Immature natural killer cell (primary cell): Measurements from ENCODE around the gene RNF2. TPM values are rescaled to one million over a fixed set of nuclear protein-coding genes. Genes with fewer than 3 reads are reported as not detected.

Experiments used
- DNase-seq, 3 donors: peaks; one replicate each; pipeline ENCODE4 v3.0.0; 2022; ENCODE audit warnings: mixed read lengths in 1 of 3
- H3K27ac Mint-ChIP-seq, 6 donors: one replicate each; pipeline ENCODE4 v1.8.0; 2020; ENCODE audit warnings: mixed read lengths in 6 of 6, mild to moderate bottlenecking in 5 of 6, inconsistent platforms in 4 of 6, moderate library complexity in 3 of 6
- H3K27me3 Mint-ChIP-seq, 3 donors: one replicate each; pipeline ENCODE4 v1.8.0; 2020 to 2021; ENCODE audit warnings: low read depth in 3 of 3, mild to moderate bottlenecking in 3 of 3, mixed read lengths in 3 of 3, moderate library complexity in 3 of 3, inconsistent platforms in 1 of 3
- H3K36me3 Mint-ChIP-seq, 3 donors: one replicate each; pipeline ENCODE4 v1.8.0; 2020; ENCODE audit warnings: mixed read lengths in 3 of 3, inconsistent platforms in 2 of 3, mild to moderate bottlenecking in 2 of 3
- H3K4me1 Mint-ChIP-seq, 2 donors: one replicate each; pipeline ENCODE4 v1.8.0; 2020; ENCODE audit warnings: inconsistent platforms in 2 of 2, mild to moderate bottlenecking in 2 of 2, mixed read lengths in 2 of 2, moderate library complexity in 1 of 2
- H3K4me3 Mint-ChIP-seq, 5 donors: one replicate each; pipeline ENCODE4 v1.8.0; 2020; ENCODE audit warnings: mild to moderate bottlenecking in 5 of 5, mixed read lengths in 5 of 5, inconsistent platforms in 3 of 5, moderate library complexity in 3 of 5
- H3K9me3 Mint-ChIP-seq, 6 donors: one replicate each; pipeline ENCODE4 v1.8.0; 2020; ENCODE audit warnings: mild to moderate bottlenecking in 6 of 6, mixed read lengths in 6 of 6, inconsistent platforms in 4 of 6, moderate library complexity in 3 of 6
- polyA plus RNA-seq, 3 donors: library from polyadenylated mRNA; unstranded; fragments of 300-500 nt; fragmentation: Illumina TruSeq; gene quantifications; one replicate each; pipeline ENCODE4 v1.2.3, GENCODE V29; 2021

The RNF2 gene
- polyA plus RNA-seq, 3 donors from 2014 or later = 19.1 to 27.6 (median 25.1) TPM

DNA sequence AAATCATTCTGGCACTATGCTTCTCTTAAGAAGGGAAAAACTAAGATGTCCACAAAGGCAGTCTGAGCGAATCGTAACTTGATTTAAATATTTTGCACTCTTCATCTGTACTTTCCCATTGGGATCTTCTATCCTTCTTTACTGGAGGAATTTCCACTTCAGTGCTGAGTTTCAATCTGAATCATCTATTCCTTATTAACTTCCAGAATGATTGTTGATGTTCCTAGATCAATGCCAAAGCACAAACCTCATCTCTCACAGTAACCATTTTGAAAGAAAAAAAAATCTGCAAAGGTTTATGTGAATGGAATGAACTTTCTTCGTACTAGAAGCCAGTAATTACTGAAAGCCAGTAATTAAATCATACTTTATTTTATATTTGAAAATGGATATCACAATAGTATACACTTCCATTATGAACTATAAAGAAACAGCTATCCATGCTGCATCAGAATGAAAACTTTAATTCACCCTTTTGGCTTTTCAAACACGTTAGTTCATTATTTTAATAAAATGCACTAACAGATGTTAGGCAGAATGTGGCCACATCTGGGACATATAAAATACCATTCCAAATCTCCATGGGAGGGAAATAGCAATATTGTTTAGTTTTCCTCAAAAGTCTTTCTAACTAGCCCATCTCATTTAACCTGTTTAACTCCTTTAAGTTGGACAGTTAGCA is 5.5 kb upstream of the RNF2 start:
- Mint-ChIP-seq H3K27me3 (peaks cover 0 to 1% (median under 1%) of the 10 kb centered on the region in 3 donors), H3K36me3 (no peaks in the 10 kb centered on the region), H3K27ac (no peak overlapping the region), H3K4me1 (peaks cover 4 to 9% of the 10 kb centered on the region in 2 donors), H3K9me3 (no peaks in the 10 kb centered on the region), H3K4me3 (no peak overlapping the region)
- DNase-seq = no peak

DNA sequence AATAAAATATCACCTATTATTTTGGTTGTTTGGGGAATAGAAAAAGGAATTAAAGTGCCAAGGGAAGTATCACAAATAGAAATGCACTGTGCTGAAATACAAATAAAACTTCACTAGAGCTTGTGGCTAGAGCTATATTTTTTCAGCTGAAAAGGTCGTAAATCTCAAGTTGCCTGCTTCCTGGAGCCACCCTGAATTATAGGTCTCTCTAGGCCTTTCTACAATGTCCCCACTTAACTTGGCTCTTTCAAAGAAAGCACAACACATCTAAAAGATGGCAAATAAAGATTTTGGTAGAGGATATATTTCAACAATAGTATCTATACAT is 5.0 kb upstream of the RNF2 start:
- no peak overlapping the region for H3K4me3 Mint-ChIP-seq
- H3K4me1 Mint-ChIP-seq = peaks cover 6 to 11% of the 10 kb centered on the region in 2 donors
- H3K36me3 Mint-ChIP-seq = no peaks in the 10 kb centered on the region
- no peak for DNase-seq
- H3K27me3 Mint-ChIP-seq = peaks cover 0 to 4% (median 2%) of the 10 kb centered on the region in 3 donors
- no peak overlapping the region for H3K27ac Mint-ChIP-seq
- H3K9me3 Mint-ChIP-seq = no peaks in the 10 kb centered on the region

DNA sequence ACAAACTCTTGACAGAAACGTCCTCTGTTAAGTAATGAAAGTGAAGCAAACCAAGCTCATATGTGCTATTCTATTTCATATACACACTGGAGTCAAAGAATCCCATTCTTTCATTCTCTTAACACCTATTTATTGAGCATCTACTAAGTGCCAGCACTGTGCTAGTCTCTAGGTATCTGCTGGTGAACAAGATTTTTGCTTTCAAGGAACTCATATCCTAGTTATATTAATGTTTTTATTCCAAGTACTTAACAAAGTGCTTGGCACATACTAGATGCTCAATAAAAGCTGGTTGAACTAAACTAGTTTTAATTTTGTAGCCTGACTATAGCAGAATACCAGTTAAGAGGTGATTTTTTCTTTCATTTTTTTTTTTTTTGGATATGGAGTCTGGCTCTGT is 3.6 kb upstream of the RNF2 start:
- H3K9me3 Mint-ChIP-seq = no peaks in the 10 kb centered on the region
- peaks cover 14 to 19% of the 10 kb centered on the region in 2 donors for H3K4me1 Mint-ChIP-seq
- H3K36me3 Mint-ChIP-seq = no peaks in the 10 kb centered on the region
- H3K4me3 Mint-ChIP-seq = no peak overlapping the region
- peaks cover 0 to 8% (median 5%) of the 10 kb centered on the region in 3 donors for H3K27me3 Mint-ChIP-seq
- no peak for DNase-seq
- peak overlapping the region in 1 of 6 donors; percentile 57 for H3K27ac Mint-ChIP-seq

DNA sequence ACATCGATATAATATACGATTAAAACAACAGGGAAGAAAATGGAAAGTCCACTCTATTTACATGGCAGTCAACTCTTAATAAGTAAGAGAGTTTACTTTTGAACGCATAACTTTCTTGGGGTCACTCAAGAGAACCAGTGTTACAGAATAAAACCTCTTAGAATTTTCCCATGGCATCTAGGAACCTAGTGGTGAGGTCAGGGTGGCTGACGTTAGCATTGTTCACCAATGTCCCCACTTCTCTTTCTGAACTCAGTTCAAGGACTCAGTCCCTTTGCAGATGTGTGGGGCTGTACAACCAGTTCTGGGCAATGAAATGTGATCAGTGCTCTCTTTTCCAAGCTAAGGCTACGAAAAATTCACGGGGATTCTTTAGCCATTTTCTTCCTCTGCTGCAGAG is 2.6 kb upstream of the RNF2 start:
- Mint-ChIP-seq H3K27ac (peak overlapping the region in 5 of 6 donors; percentile 19 to 95 (median 46)), H3K4me1 (peaks cover 21 to 29% of the 10 kb centered on the region in 2 donors), H3K4me3 (no peak overlapping the region), H3K27me3 (peaks cover 0 to 8% (median 5%) of the 10 kb centered on the region in 3 donors), H3K36me3 (no peaks in the 10 kb centered on the region), H3K9me3 (no peaks in the 10 kb centered on the region)
- DNase-seq = no peak

DNA sequence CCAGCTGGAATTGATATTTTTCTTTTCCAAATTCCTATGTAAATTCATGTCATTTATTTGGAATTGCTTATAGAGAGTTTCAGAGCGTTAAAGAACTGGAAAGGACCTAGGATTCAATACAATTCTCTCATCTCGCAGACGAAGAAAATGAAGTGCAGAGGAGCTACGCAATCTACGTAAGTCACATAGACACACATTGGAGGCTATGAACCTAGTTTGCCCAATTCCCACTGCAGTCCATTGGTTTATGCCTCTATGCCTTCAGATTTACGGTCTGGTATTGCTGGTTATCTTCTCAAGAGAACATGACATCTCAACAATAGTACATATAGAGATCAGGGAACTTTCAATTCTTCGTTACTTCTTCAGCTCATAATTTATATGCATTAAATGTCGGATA is 971 bp upstream of the RNF2 start:
- Mint-ChIP-seq H3K27ac (peak overlapping the region; percentile 73 to 95 (median 94)), H3K4me1 (peaks cover 31 to 45% of the 10 kb centered on the region in 2 donors), H3K36me3 (no peaks in the 10 kb centered on the region), H3K9me3 (no peaks in the 10 kb centered on the region), H3K4me3 (peak overlapping the region; percentile 87 to 97 (median 94)), H3K27me3 (peaks cover 0 to 11% (median 5%) of the 10 kb centered on the region in 3 donors)
- no peak for DNase-seq

DNA sequence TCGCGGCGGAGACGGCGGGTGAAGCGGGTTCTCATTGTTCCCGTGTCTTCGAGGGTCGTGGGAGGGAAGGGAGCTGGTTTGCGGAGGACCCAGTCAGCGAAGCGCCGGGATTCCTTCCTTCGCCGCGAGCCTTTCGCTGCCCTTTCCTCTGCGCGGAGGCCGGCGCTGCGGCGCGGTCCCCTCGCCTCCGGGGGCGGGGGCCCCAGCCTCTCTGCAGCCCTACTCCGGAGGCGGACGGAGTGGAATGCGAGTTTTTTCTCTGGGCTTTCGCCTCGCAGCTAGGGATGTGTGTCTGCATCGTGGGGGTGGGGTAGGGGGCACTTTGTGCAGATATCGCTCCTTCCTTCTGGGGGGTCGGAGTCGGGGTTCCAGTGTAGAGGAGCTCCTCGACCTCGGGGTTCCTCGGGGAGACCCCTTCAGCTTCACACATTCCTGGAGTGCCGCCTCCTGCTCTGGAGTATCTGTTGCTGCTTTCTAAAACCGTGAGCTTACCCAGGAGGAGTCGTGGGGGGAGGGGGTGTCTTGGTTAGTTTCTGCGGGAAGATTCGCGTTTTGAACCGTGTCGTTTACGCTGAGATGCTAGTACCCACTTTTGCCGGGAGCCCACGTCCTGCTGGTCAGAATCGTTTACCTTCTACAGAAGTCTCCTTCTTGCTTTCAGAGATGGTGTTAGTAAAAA is 595 bp downstream of the RNF2 start:
- peak overlapping the region; percentile 87 to 98 (median 95) for H3K4me3 Mint-ChIP-seq
- H3K27me3 Mint-ChIP-seq = peaks cover 0 to 11% (median 5%) of the 10 kb centered on the region in 3 donors
- H3K36me3 Mint-ChIP-seq = no peaks in the 10 kb centered on the region
- H3K9me3 Mint-ChIP-seq = no peaks in the 10 kb centered on the region
- peaks cover 42 to 57% of the 10 kb centered on the region in 2 donors for H3K4me1 Mint-ChIP-seq
- DNase-seq = peak; percentile 19 to 34 (median 19)
- peak overlapping the region; percentile 73 to 95 (median 90) for H3K27ac Mint-ChIP-seq

DNA sequence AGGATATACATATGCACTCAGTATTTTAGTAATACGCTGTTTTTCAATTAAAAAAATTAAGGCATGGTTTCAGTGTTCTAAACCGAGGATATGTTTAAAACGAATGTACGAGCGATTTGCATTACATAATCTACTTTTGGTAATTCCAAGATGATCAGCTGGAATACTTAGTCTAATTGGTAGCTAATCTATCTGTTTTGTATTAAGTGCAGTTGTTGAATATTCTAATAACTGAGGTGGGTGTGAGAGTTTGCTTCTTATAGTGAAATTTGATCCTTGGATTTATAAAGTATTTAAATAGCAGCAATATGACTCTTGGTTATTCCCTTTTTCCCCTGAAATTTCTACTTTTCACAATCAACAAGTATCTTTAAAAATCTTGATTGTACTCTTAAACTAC is 1.3 kb downstream of the RNF2 start:
- Mint-ChIP-seq H3K27ac (peak overlapping the region; percentile 73 to 95 (median 90)), H3K4me1 (peaks cover 45 to 62% of the 10 kb centered on the region in 2 donors), H3K36me3 (no peaks in the 10 kb centered on the region), H3K4me3 (peak overlapping the region; percentile 87 to 98 (median 95)), H3K9me3 (no peaks in the 10 kb centered on the region), H3K27me3 (peaks cover 0 to 11% (median 5%) of the 10 kb centered on the region in 3 donors)
- no peak for DNase-seq

DNA sequence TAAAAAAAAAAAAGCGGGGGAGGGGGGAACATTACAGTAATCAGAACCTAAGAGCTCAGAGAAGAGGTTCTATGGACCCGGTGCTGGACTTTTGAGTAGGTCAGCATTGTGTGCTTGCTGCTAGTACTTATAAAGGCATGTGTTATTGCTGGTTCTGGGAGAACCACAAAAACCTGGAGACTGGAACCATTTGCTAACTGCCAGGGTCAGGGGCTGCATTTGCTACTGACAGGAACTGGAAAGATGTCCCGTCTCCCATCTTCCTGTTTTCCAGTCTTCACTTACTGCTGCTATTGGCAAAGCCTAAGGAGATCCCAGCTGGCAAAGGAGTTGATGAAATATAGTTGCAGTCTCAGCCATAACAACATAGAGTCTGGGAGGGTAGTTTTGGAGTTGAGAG is 4.3 kb downstream of the RNF2 start:
- Mint-ChIP-seq H3K4me1 (peaks cover 48 to 79% of the 10 kb centered on the region in 2 donors), H3K4me3 (no peak overlapping the region), H3K27ac (no peak overlapping the region), H3K27me3 (peaks cover 0 to 13% (median 5%) of the 10 kb centered on the region in 3 donors), H3K9me3 (no peaks in the 10 kb centered on the region), H3K36me3 (peaks cover 0 to 8% (median 0%) of the 10 kb centered on the region in 3 donors)
- no peak for DNase-seq

DNA sequence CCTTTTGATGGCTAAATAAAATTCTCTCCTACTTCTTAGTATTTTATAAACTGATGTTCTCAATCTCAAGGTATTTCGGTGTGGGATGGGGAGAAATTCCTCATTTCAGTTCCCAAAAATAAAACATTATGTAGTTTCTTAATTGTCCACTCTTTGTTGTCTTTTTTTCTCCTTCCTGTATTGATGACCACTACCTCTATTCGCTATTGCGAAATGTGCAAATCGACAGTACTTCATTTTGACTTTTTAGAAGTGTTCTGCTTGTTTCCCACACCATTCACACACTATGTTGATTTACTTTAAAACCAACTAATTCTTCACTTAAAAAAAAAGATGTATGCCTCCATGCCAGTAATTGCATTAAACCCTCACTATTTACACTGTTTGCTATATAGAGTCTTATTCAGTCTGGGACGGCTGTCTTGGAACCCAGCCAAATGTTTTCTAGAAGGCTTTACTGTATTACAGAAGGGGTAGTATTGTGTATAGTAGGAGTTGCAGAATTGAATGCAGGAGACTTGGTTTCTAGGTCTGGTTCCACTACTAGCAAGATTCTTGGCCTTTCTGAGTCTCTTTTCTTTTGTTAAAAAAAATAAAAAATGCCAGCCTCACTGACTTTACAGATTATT is 5.6 kb downstream of the RNF2 start:
- Mint-ChIP-seq H3K9me3 (no peaks in the 10 kb centered on the region), H3K27me3 (peaks cover 0 to 11% (median 0%) of the 10 kb centered on the region in 3 donors), H3K4me1 (peaks cover 48 to 88% of the 10 kb centered on the region in 2 donors), H3K4me3 (no peak overlapping the region), H3K36me3 (peaks cover 0 to 8% (median 3%) of the 10 kb centered on the region in 3 donors), H3K27ac (no peak overlapping the region)
- no peak for DNase-seq

DNA sequence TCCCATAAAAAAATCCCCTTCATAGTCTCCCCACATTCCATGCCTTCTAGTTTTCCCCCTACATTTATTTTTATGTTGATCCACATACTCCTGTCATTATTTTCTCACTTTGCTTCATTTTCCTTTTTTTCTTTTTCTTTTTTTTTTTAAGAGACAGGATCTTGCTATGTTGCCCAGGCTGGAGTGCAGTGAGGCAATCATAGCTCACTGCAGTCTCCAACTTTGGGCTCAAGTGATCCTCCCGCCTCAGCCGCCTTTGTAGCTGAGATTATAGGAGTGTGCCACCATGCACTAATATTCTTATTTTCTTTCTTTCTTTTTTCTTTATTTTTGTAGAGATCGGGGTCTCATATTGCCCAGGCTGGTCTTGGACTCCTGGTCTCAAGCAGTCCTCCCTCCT is 7.8 kb downstream of the RNF2 start:
- Mint-ChIP-seq H3K9me3 (no peaks in the 10 kb centered on the region), H3K27me3 (peaks cover 0 to 2% (median 0%) of the 10 kb centered on the region in 3 donors), H3K4me3 (no peak overlapping the region), H3K27ac (no peak overlapping the region), H3K36me3 (peaks cover 0 to 8% (median 3%) of the 10 kb centered on the region in 3 donors), H3K4me1 (peaks cover 34 to 78% of the 10 kb centered on the region in 2 donors)
- no peak for DNase-seq

DNA sequence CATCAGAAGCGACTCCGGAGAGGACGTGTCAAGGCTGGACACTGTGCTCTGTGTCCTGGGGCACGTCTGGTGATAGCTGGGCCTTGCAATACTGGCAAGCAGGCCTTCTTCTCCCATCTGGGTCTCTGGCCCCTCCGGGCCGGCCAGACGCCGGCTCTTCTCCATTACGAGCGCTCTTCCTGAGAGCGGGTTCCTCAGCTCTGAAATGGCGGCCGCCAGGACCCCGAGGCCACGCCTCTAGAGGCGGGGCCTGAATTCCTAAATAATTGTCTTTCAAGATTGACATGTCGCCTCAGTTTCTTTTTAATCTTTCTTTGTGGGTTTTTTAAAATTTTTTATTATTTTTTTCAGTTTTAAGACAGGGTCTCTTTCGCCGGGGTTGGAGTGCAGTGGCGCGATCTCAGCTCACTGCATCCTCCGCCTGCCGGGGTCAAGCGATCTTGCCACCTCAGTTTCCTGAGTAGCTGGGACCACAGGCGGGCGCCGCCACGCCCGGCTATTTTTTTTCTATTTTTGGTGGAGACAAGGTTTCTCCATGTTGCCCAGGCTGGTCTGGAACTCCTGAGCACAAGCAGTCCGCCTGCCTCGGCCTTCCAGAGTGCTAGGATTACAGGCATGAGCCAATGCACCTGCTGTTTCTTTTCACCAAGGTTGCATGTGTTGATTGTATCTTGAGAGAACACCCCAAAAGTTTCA is 9.2 kb downstream of the RNF2 start:
- Mint-ChIP-seq H3K36me3 (peaks cover 0 to 8% (median 3%) of the 10 kb centered on the region in 3 donors), H3K27ac (no peak overlapping the region), H3K4me1 (peaks cover 34 to 77% of the 10 kb centered on the region in 2 donors), H3K4me3 (no peak overlapping the region), H3K9me3 (no peaks in the 10 kb centered on the region), H3K27me3 (peaks cover 0 to 2% (median 0%) of the 10 kb centered on the region in 3 donors)
- no peak for DNase-seq

DNA sequence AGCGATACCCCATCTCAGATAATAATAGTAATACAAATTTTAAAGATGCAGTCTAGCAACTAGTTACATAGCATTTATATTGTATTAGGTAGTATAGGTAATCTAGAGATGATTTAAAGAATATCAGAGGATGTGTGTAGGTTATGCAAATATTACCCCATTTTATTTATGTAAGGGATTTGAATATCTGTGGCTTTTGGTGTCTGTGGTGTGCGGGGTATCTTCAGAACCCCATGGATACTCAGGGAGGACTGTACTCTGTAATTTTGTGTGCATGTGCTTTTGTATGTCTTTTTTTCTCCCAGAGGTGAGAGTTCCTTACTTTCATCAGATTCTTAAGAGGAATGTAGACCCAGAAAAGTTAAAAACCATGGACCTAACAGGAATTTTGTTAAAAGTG is 12.8 kb downstream of the RNF2 start:
- H3K4me3 Mint-ChIP-seq = no peak overlapping the region
- peaks cover 44 to 81% of the 10 kb centered on the region in 2 donors for H3K4me1 Mint-ChIP-seq

DNA sequence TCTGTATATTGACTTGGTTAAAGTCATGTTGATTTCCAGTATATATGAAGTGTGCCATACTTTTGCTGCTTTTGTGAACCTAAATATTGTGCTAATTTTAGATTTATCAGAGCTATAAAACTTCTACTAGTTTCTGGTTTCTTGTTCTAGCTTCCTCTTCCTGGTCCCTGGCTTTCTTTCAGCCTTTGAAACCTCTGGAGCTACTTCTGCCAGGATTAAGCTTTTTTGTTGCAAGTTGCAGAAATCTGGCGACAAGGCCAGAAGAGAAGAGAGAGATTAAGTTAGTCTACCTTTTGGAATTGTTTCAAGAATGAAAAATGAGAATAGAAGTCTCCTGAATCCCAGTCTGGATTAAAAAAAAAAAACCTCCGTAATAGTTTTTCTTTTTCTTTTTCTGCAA is 13.5 kb downstream of the RNF2 start:
- Mint-ChIP-seq H3K4me3 (no peak overlapping the region), H3K4me1 (peaks cover 51 to 81% of the 10 kb centered on the region in 2 donors), H3K9me3 (no peaks in the 10 kb centered on the region), H3K27me3 (no peaks in the 10 kb centered on the region), H3K27ac (no peak overlapping the region), H3K36me3 (peaks cover 0 to 3% (median 2%) of the 10 kb centered on the region in 3 donors)
- DNase-seq = no peak

More for the DNA sequence above, 12.8 kb downstream of the RNF2 start:
- Mint-ChIP-seq H3K27me3 (no peaks in the 10 kb centered on the region), H3K36me3 (peaks cover 0 to 3% (median 3%) of the 10 kb centered on the region in 3 donors), H3K9me3 (no peaks in the 10 kb centered on the region), H3K27ac (peak overlapping the region in 1 of 6 donors; percentile 58)
- no peak for DNase-seq
